Measurements from ENCODE around the gene RABGAP1L.

The RABGAP1L gene

DNA sequence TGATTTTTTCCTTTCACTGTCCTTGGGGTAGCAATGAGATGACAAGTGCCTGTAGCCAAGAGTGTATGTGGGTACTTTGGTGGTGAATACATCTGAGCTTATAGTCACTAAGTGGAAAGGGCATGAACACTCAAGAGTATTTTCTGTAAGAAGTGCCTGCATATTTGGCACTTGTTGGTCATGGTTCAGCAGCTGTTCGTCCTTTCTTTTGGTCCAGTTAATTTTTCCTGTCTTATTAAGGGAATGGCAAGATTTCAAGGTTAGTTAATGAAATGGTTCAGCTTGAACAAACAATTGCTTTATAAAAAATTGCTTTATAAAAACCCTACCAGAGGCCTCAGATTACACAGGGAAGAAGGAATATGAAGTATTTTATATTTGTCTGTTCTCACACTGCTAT, 239.9 kb downstream of the RABGAP1L start:
- H3K27me3 ChIP-seq (replicated peaks; ENCODE audit: control insufficient read depth, insufficient read depth, low read length): no peaks in the 10 kb centered on the region
- DNase-seq (ENCODE audit: extremely low read depth, insufficient read length): no peak
- no peak overlapping the region for H3K4me3 ChIP-seq (replicated peaks; ENCODE audit: low read depth, low read length)
- TF ChIP-seq, protein P1, sequence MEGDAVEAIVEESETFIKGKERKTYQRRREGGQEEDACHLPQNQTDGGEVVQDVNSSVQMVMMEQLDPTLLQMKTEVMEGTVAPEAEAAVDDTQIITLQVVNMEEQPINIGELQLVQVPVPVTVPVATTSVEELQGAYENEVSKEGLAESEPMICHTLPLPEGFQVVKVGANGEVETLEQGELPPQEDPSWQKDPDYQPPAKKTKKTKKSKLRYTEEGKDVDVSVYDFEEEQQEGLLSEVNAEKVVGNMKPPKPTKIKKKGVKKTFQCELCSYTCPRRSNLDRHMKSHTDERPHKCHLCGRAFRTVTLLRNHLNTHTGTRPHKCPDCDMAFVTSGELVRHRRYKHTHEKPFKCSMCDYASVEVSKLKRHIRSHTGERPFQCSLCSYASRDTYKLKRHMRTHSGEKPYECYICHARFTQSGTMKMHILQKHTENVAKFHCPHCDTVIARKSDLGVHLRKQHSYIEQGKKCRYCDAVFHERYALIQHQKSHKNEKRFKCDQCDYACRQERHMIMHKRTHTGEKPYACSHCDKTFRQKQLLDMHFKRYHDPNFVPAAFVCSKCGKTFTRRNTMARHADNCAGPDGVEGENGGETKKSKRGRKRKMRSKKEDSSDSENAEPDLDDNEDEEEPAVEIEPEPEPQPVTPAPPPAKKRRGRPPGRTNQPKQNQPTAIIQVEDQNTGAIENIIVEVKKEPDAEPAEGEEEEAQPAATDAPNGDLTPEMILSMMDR (IDR thresholded peaks at IDR 0.05; ENCODE audit: insufficient read depth, low read length, poor library complexity, severe bottlenecking): no peak
- no peaks in the 10 kb centered on the region; the same call in none of the 2 replicates for H3K36me3 ChIP-seq (ENCODE audit: control insufficient read depth, insufficient read depth, low read length)

DNA sequence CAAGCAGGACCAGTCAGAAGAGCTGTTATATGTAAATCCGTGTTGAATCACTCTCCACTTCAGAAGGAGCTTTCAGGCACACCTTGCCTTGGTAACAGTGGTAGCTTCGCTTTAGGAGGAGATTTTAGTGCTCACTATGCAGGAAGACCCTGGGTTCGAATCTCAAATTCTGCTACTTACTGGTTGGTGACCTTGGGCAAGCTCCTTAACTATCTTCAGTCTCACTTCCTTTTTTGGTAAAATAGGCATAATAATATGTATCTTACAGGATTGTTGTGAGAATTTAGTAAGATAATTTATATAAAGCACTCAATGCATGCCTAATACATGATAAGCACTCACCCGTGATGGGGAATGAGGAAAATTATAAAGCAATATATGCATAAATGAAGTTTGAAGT, 241.8 kb downstream of the RABGAP1L start:
- H3K36me3 ChIP-seq (ENCODE audit: control insufficient read depth, insufficient read depth, low read length): no peaks in the 10 kb centered on the region; the same call in none of the 2 replicates
- no peak overlapping the region for H3K4me3 ChIP-seq (replicated peaks; ENCODE audit: low read depth, low read length)
- no peak for DNase-seq (ENCODE audit: extremely low read depth, insufficient read length)
- TF ChIP-seq, protein P1 (IDR thresholded peaks at IDR 0.05; ENCODE audit: insufficient read depth, low read length, poor library complexity, severe bottlenecking): no peak
- H3K27me3 ChIP-seq (replicated peaks; ENCODE audit: control insufficient read depth, insufficient read depth, low read length): no peaks in the 10 kb centered on the region

DNA sequence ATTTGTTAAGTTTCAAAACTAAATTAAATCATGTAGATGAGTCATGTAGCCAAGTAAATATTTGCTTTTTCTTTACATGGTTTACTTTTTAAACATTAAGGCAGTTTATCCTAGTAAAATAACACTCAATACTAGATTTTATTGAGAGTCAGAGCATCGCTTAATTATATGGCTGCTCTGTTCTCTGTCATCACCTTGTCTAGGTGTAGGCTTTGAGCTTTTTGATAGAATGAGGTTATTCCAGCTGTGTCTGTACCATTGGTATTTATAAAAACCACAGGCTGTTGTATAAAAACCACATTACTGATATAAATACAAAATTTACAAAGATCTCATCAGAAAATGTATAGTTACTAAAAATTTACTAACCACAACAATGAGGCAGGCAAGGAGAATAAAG, 245.9 kb downstream of the RABGAP1L start:
- DNase-seq (ENCODE audit: extremely low read depth, insufficient read length): no peak
- TF ChIP-seq, protein P1 (IDR thresholded peaks at IDR 0.05; ENCODE audit: insufficient read depth, low read length, poor library complexity, severe bottlenecking): no peak
- no peak overlapping the region for H3K4me3 ChIP-seq (replicated peaks; ENCODE audit: low read depth, low read length)
- H3K27me3 ChIP-seq (replicated peaks; ENCODE audit: control insufficient read depth, insufficient read depth, low read length): no peaks in the 10 kb centered on the region
- H3K36me3 ChIP-seq (ENCODE audit: control insufficient read depth, insufficient read depth, low read length): no peaks in the 10 kb centered on the region; the same call in none of the 2 replicates

DNA sequence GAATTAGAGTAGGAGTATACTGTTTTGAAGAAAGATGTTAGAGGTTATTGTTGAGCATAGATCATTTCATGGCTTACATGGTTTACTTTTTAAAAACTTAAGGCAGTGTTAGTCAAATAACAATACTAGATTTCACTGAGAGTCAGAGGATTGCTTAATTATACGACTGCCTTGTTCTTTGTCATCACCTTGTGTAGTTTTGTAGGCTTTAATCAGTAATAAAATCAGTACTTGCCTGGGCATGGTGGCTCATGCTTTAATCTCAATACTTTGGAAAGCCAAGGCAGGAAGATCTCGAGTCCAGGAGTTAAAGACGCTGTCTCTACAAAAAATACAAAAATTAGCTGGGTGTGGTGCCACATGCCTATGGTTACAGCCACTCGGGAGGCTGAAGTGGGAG, 247.1 kb downstream of the RABGAP1L start:
- Histone ChIP-seq H3K36me3 (ENCODE audit: control insufficient read depth, insufficient read depth, low read length) (no peaks in the 10 kb centered on the region; the same call in 1 of the 2 replicates), H3K4me3 (replicated peaks; ENCODE audit: low read depth, low read length) (no peak overlapping the region), H3K27me3 (replicated peaks; ENCODE audit: control insufficient read depth, insufficient read depth, low read length) (no peaks in the 10 kb centered on the region)
- TF ChIP-seq, protein P1 (IDR thresholded peaks at IDR 0.05; ENCODE audit: insufficient read depth, low read length, poor library complexity, severe bottlenecking): no peak
- no peak for DNase-seq (ENCODE audit: extremely low read depth, insufficient read length)

DNA sequence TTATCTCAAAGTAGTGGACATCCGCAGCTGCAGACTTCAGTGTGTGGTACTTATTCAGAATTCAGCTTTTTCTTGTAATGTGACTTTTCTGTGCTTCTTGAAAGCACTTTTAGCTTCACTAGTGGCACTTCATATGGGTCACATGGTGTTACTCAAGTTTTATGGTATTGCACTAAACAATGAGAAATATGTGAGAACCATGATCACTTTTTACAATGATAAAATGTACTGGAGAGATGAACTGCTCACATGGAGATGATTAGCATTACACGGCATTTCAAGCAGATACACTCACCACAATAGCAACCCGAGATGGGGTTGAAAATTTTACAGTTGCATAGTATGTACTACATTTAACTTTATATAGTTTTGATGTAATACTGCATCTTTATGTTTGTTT, 248.3 kb downstream of the RABGAP1L start:
- no peak for DNase-seq (ENCODE audit: extremely low read depth, insufficient read length)

More for the DNA sequence above, 248.3 kb downstream of the RABGAP1L start:
- TF ChIP-seq, protein P1 (IDR thresholded peaks at IDR 0.05; ENCODE audit: insufficient read depth, low read length, poor library complexity, severe bottlenecking): no peak
- no peaks in the 10 kb centered on the region for H3K27me3 ChIP-seq (replicated peaks; ENCODE audit: control insufficient read depth, insufficient read depth, low read length)
- H3K36me3 ChIP-seq (ENCODE audit: control insufficient read depth, insufficient read depth, low read length): no peaks in the 10 kb centered on the region; the same call in 1 of the 2 replicates
- H3K4me3 ChIP-seq (replicated peaks; ENCODE audit: low read depth, low read length): no peak overlapping the region

All from GM06990 (cell line).